NCI-H526 treated with DMSO at 0.1 percent for 48 hours (cell line): ENCODE data around the gene ELL.

Experiments
- DNase-seq: peaks from one replicate; lab custom pipeline; 2025; lab: John Stamatoyannopoulos, UW

Gene ELL

GRCh38 chr19:18433735-18434398 lies 88.0 kb downstream of the ELL start:
- no peak for DNase-seq

- no peak for DNase-seq
Measured at GRCh38 chr19:18433015-18433691, 88.7 kb downstream of the ELL start.

GRCh38 chr19:18432275-18433014 lies 89.4 kb downstream of the ELL start:
- no peak for DNase-seq

GRCh38 chr19:18431351-18432197 lies 90.3 kb downstream of the ELL start:
- DNase-seq, result no peak

DNA sequence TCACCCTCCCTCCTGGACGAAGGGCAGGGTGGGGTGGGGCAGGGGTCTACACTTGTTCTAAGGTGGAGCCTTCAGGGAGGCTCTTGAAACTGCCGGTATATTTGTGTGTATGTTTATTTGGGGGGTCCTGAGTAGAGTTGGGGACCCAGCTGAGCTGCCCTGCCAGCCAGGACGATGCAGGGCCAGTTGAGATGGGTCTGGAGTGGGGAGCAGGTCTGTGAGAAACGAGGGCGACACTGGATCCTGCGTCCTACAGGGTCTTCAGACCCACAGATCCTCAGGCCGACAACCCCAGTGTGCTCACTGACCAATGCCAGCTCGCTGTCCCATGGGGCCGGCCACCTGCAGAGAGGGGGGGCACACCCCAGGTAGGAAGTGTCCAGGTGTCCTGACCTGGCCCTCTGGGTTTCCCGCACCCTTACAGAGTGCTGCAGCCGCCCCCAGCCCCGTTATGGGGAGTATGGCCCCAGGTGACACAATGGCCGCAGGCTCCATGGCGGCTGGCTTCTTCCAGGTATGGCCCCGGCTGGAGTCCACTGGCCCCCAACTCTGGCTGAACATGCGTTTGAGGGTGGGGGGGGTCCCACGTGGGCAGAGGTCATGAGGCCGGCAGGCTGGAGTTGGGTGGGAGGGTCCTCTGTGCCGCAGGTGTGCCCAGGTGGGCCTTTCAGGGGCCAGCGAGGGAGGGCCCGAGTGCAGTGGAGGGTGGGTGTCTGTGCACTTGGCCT lies 91.3 kb downstream of the ELL start:
- DNase-seq, result no peak

DNA sequence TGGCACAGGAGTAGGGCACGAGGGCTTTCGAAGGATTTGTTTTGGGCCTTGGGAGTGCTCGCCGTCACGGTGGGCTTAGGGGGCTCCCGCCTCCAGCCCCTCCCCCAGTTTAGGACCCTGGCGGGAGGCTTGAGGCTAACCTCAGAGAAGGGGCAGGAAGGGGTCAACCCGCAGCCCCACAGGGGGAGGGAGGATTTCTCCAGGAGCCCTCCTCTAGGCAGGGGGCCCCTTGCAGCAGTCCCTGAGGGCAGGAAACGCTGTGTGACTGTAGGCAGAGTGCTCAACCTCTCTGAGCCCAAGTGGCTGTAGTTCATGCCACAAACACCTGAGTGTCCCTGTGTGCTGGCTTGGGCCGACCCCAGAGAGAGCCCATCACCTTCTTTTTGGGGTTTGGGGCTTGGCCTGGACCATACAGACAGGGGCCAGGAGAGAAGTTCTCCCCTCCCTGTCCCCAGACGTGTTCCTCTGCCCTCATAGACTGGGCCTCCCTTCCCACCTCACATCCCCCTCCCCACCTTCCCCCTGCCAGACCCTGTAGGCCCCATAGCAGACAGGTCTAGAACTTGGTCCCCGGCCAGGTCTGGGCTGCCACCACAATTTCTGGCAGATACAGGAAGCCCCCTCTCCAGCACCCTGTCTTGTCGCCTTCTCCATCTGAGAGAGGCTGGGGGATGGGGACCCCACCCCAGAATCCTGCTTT lies 92.0 kb downstream of the ELL start:
- DNase-seq, result no peak

GRCh38 chr19:18428787-18429674 lies 92.8 kb downstream of the ELL start:
- peak; percentile 50 for DNase-seq

DNA sequence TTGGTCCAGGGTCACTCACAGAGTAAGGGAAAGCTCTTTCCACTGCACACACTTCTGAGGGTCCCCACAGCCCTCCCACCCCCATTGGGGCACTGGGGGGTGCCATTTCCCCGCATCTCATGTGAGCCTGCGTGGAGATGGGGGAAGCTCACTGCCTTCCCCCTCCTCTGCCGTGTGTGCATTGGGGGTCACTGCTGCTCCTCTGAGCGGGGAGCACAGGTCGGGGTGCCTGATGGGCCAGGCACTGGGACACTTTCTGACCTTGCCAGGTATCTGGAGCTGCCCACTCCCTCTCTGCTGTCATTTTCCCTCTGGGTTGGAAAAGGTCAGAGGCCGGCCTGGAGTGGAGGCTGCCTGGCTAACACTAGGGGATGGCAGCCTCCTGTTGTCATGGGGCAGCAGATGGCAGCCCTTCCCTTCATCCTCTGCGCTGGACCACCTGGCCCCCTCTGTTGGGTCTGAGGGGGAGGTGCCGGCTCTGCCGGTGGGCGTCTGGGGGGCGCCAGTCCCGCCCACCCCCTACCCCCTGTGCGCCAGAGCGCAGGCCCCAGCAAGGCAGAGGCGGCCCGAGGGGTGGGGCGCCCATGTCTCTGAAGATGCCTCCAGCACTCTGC lies 93.6 kb downstream of the ELL start:
- DNase-seq, result no peak

DNA sequence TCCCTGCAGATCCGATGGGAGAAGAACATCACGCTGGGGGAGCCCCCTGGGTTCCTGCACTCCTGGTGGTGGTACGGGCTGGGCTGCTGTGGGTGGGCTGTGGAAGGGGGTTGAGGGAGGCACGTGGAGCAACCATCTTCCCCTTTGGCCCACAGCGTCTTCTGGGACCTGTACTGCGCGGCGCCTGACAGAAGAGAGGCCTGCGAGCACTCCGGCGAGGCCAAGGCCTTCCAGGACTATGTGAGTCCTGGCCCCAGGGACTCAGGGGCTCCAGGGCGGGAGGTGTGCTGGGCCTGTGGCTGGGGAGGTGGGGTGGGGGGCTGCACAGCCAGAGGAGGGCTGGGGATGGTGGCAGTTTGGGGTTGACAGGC lies 94.1 kb downstream of the ELL start:
- DNase-seq, result no peak

- DNase-seq, result no peak
Measured at GRCh38 chr19:18427080-18427742, 94.7 kb downstream of the ELL start.

- no peak for DNase-seq
Measured at GRCh38 chr19:18426416-18426767, 95.5 kb downstream of the ELL start.

DNA sequence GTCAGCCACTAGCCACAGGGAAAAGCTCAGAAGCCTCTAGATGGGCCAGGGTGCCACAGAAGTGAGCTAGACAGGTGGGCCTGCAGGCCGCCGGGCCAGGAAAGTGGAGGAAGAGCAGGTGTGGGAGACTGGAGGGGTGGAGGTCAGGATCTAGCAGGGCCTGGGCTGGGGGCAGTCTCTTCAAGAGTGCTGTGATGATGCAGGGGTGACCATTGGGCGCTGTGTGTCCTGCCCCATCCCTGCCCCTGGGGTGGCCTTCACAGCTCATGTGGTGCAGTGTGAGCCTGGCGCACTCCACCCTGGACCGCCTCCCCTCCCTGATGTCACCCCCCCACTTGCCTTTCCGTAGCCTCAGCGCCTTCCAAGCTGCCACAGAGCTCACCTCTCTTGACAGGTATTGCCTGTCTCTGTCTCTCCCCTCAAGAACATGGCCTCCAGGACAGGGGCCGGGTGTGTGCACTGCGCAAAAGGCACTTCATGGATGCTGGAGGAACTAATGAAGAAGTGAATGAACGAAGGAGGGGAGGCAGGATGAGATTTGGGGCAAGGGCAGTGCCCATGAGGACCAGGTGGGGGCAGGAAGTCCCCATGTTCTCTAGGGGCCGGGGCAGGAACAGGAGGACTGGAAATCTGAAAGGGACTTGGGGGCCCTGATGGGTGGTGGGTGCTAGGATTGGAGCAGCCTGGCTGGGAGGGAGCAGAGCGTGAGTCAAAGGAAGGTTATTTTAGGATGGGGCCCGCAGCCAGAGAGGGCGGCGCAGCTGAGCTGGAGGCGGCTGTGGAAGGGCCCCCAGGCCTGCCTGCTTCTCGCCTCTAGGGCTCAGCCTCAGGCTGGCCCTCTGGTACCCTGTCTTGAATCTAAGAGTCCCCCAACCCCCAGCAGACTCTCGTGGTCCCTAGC lies 96.1 kb downstream of the ELL start:
- no peak for DNase-seq

- DNase-seq, result no peak
Measured at GRCh38 chr19:18424890-18425514, 96.9 kb downstream of the ELL start.

DNA sequence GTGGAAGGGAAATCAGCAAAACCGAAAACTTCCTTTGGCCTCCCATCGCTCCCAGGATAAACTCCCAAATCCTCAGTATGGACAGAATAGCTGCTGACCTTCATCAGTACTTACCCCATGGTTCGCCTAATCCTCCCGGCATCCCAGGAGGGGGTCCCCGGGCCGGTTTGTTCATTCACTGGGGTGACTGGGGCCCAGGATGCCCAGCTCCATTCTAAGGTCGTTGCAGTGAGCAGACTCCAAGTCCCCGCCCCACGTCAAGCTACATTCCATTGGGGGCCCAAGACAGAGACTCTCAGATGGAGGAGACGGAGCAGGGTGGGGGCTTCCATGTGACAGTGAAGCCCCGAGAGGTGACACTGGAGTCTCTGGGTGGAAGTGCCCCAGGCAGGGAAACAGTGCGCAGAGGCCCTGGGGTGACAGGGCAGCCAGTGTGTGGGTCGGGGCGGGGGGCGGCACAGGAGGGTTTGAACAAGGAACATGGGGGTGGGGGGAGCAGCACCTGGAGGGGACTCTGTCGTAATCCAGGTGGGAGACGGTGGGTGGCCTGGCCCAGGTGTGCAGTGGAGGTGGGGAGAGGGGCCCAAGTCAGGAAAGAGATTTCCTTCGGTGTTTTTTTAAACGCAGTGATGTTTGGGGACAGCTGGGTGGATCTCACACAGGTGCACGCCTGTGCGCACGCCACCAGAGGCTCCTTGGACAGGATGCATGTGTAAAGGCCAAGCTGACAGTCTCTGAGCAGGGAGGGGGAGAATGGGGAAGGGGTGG lies 97.6 kb downstream of the ELL start:
- DNase-seq, result no peak

- no peak for DNase-seq
Measured at GRCh38 chr19:18423258-18424020, 98.4 kb downstream of the ELL start.
